H9 (cell line): ENCODE measurements around the gene MYEF2. TPM values are rescaled to one million over a fixed set of nuclear protein-coding genes. Genes with fewer than 3 reads are reported as not detected.

Experiments used
- DNase-seq: peaks from one replicate; pipeline ENCODE4 v3.0.0-alpha.2; 2017
- H2AFZ ChIP-seq: one replicate; pipeline ENCODE4 v1.6.1; 2013; ENCODE audit warnings: mild to moderate bottlenecking, low read length, control low read depth, moderate library complexity
- H2AK5ac ChIP-seq: 2 replicates; pipeline ENCODE4 v1.6.1; 2013; ENCODE audit warnings: low read length, control low read depth, mixed read lengths; ENCODE audit not compliant: insufficient read length
- H2BK120ac ChIP-seq: one replicate; pipeline ENCODE4 v1.6.1; 2013; ENCODE audit warnings: low read depth, mild to moderate bottlenecking, low read length, control low read depth, inconsistent platforms; ENCODE audit not compliant: poor library complexity, severe bottlenecking
- H2BK12ac ChIP-seq: 2 replicates; pipeline ENCODE4 v1.6.1; 2013; ENCODE audit warnings: low read length, control low read depth, mixed read lengths, low read depth; ENCODE audit not compliant: insufficient read length
- H2BK15ac ChIP-seq: 2 replicates; pipeline ENCODE4 v1.6.1; 2013; ENCODE audit warnings: low read depth, low read length, control low read depth
- H2BK20ac ChIP-seq: one replicate; pipeline ENCODE4 v1.6.1; 2013; ENCODE audit warnings: low read depth, mild to moderate bottlenecking, low read length, control low read depth, inconsistent platforms; ENCODE audit not compliant: poor library complexity, severe bottlenecking
- H2BK5ac ChIP-seq: 2 replicates; pipeline ENCODE4 v1.6.1; 2013; ENCODE audit warnings: low read length, control low read depth, mixed read lengths; ENCODE audit not compliant: insufficient read length
- H3K14ac ChIP-seq: 2 replicates; pipeline ENCODE4 v1.6.1; 2013; ENCODE audit warnings: low read length, control low read depth; ENCODE audit not compliant: insufficient read depth
- H3K18ac ChIP-seq: 2 replicates; pipeline ENCODE4 v1.6.1; 2013; ENCODE audit warnings: low read depth, mild to moderate bottlenecking, mixed read lengths, low read length, control low read depth; ENCODE audit not compliant: insufficient read length
- H3K23ac ChIP-seq: 2 replicates; pipeline ENCODE4 v1.6.1; 2013; ENCODE audit warnings: low read length, control low read depth, mixed read lengths, low read depth; ENCODE audit not compliant: insufficient read length
- H3K23me2 ChIP-seq: 2 replicates; pipeline ENCODE4 v1.6.1; 2013; ENCODE audit warnings: low read depth, mild to moderate bottlenecking, mixed read lengths, low read length, control low read depth; ENCODE audit not compliant: insufficient read length, poor library complexity, severe bottlenecking
- H3K27ac ChIP-seq: 2 replicates; pipeline ENCODE4 v1.5.1; 2013; ENCODE audit warnings: low read length, control low read depth, mixed read lengths, low read depth; ENCODE audit not compliant: insufficient read length
- H3K27me3 ChIP-seq: 2 replicates; pipeline ENCODE4 v1.6.1; 2013; ENCODE audit warnings: low read length, control low read depth, inconsistent platforms; ENCODE audit not compliant: insufficient read depth
- H3K4ac ChIP-seq: 2 replicates; pipeline ENCODE4 v1.6.1; 2013; ENCODE audit warnings: low read depth, mild to moderate bottlenecking, control low read depth, inconsistent platforms, low read length, moderate library complexity
- H3K4me1 ChIP-seq: 2 replicates; pipeline ENCODE4 v1.6.1; 2013; ENCODE audit warnings: low read length, control low read depth, inconsistent platforms; ENCODE audit not compliant: insufficient read depth
- H3K4me2 ChIP-seq: 2 replicates; pipeline ENCODE4 v1.6.1; 2013; ENCODE audit warnings: low read length, control low read depth, mixed read lengths; ENCODE audit not compliant: insufficient read length, insufficient read depth
- H3K56ac ChIP-seq: 2 replicates; pipeline ENCODE4 v1.6.1; 2013; ENCODE audit warnings: low read depth, mild to moderate bottlenecking, mixed read lengths, low read length, control low read depth; ENCODE audit not compliant: insufficient read length
- H3K79me1 ChIP-seq: 2 replicates; pipeline ENCODE4 v1.6.1; 2013; ENCODE audit warnings: low read depth, mild to moderate bottlenecking, moderate library complexity, low read length, control low read depth, inconsistent platforms; ENCODE audit not compliant: insufficient read depth, poor library complexity, severe bottlenecking
- H3K79me2 ChIP-seq: 2 replicates; pipeline ENCODE4 v1.6.1; 2013; ENCODE audit warnings: low read length, control low read depth, inconsistent platforms; ENCODE audit not compliant: insufficient read depth
- H3K9ac ChIP-seq: 2 replicates; pipeline ENCODE4 v1.6.1; 2013; ENCODE audit warnings: low read length, control low read depth, mixed read lengths; ENCODE audit not compliant: insufficient read length; ENCODE audit errors: extremely low read depth
- H3K9me3 ChIP-seq: one replicate; pipeline ENCODE4 v1.6.1; 2013; ENCODE audit warnings: low read depth, low read length, inconsistent platforms; ENCODE audit not compliant: control insufficient read depth
- H3T11ph ChIP-seq: one replicate; pipeline ENCODE4 v1.6.1; 2013; ENCODE audit warnings: mild to moderate bottlenecking, low read length, control low read depth, inconsistent platforms
- H4K20me1 ChIP-seq: one replicate; pipeline ENCODE4 v1.6.1; 2013; ENCODE audit not compliant: control insufficient read depth, insufficient read length, insufficient read depth
- H4K5ac ChIP-seq: 2 replicates; pipeline ENCODE4 v1.6.1; 2013; ENCODE audit warnings: low read depth, mild to moderate bottlenecking, mixed read lengths, low read length, control low read depth; ENCODE audit not compliant: insufficient read length
- H4K8ac ChIP-seq: replicated peaks from 2 replicates; pipeline ENCODE4 v1.6.1; 2013; ENCODE audit warnings: low read length, control low read depth, mixed read lengths, low read depth; ENCODE audit not compliant: insufficient read length
- H4K91ac ChIP-seq: 2 replicates; pipeline ENCODE4 v1.6.1; 2013; ENCODE audit warnings: low read depth, mild to moderate bottlenecking, moderate library complexity, mixed read lengths, low read length, control low read depth; ENCODE audit not compliant: insufficient read length
- H3K27ac Mint-ChIP-seq, 3 experiments: 2 replicates in 2 of 3; 3 replicates in 1 of 3; pipeline ENCODE4 v1.8.0; 2020 to 2021; ENCODE audit warnings: mixed read lengths in 3 of 3, mild to moderate bottlenecking in 1 of 3, moderate library complexity in 1 of 3
- H3K27me3 Mint-ChIP-seq: 2 replicates; pipeline ENCODE4 v1.8.0; 2021; ENCODE audit warnings: low read depth, mild to moderate bottlenecking, moderate library complexity, mixed read lengths
- H3K36me3 Mint-ChIP-seq, 3 experiments: 2 replicates in 2 of 3; 3 replicates in 1 of 3; pipeline ENCODE4 v1.8.0; 2020 to 2021; ENCODE audit warnings: low read depth in 3 of 3, mixed read lengths in 3 of 3; ENCODE audit not compliant: insufficient read depth in 1 of 3
- H3K4me1 Mint-ChIP-seq, 2 experiments: 2 replicates each; pipeline ENCODE4 v1.8.0; 2020; ENCODE audit warnings: mixed read lengths in 2 of 2
- H3K4me3 Mint-ChIP-seq, 2 experiments: 2 replicates in 1 of 2; 3 replicates in 1 of 2; pipeline ENCODE4 v1.8.0; 2020 to 2021; ENCODE audit warnings: mild to moderate bottlenecking in 2 of 2, mixed read lengths in 2 of 2, moderate library complexity in 1 of 2
- H3K9me3 Mint-ChIP-seq, 2 experiments: 2 replicates in 1 of 2; 3 replicates in 1 of 2; pipeline ENCODE4 v1.8.0; 2020; ENCODE audit warnings: mild to moderate bottlenecking in 2 of 2, mixed read lengths in 2 of 2, moderate library complexity in 1 of 2
- WGBS: extraction: QIAGEN DNeasy Blood & Tissue Kit; methylation state at CpG from one replicate; pipeline ENCODE4 v1.1.7; 2013; ENCODE audit warnings: missing lambda C conversion rate, low lambda C conversion rate, mixed read lengths; ENCODE audit not compliant: insufficient read length; ENCODE audit errors: extremely low coverage; 5-methylcytosine and 5-hydroxymethylcytosine counted together
- total RNA-seq: library from RNA; stranded (reverse); gene quantifications from 2 replicates; pipeline ENCODE4 v1.2.1, GENCODE V29; 2021
- TF ChIP-seq, protein P1 (sequence below): fragments of 200-600 bp; sonication (generic); conservative IDR thresholded peaks from 3 replicates; pipeline ENCODE4 v1.8.0; 2021; ENCODE audit warnings: antibody characterized with exemption, mild to moderate bottlenecking

MYEF2 gene
- total RNA-seq, 1 experiment from 2014 or later: 85.2 TPM

DNA sequence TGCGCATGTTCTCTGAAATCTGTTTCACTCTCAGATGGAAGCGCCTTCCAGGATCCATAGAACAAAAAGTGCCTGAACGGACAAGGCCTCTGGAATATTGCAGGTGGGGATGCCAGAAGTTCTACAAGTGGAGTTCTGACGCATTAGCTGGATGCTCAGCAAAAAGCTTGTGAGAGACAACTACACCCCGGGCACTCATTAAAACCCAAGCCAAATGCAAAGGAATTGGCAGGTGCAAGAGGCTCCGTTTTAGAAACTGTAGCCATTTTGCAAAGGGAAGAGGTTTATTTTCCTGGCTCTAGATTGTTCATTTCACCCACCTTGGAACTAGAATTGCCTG is 92.5 kb downstream of the MYEF2 start:
- no peak overlapping the region for H3K27ac Mint-ChIP-seq
- TF ChIP-seq, protein P1, sequence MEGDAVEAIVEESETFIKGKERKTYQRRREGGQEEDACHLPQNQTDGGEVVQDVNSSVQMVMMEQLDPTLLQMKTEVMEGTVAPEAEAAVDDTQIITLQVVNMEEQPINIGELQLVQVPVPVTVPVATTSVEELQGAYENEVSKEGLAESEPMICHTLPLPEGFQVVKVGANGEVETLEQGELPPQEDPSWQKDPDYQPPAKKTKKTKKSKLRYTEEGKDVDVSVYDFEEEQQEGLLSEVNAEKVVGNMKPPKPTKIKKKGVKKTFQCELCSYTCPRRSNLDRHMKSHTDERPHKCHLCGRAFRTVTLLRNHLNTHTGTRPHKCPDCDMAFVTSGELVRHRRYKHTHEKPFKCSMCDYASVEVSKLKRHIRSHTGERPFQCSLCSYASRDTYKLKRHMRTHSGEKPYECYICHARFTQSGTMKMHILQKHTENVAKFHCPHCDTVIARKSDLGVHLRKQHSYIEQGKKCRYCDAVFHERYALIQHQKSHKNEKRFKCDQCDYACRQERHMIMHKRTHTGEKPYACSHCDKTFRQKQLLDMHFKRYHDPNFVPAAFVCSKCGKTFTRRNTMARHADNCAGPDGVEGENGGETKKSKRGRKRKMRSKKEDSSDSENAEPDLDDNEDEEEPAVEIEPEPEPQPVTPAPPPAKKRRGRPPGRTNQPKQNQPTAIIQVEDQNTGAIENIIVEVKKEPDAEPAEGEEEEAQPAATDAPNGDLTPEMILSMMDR: no peak
- Histone ChIP-seq H3K23ac (no peak overlapping the region), H2BK12ac (no peak overlapping the region), H3K79me2 (no peaks in the 10 kb centered on the region), H2BK20ac (no peak overlapping the region), H3K4me1 (no peaks in the 10 kb centered on the region), H4K5ac (no peak overlapping the region), H3K27ac (no peak overlapping the region), H2BK15ac (no peak overlapping the region), H3K27me3 (no peaks in the 10 kb centered on the region), H3K14ac (no peak overlapping the region), H3K4ac (no peak overlapping the region), H3K9me3 (peaks cover 21% of the 10 kb centered on the region), H2AK5ac (no peak overlapping the region), H3K18ac (no peak overlapping the region), H3K4me2 (no peak overlapping the region), H4K20me1 (no peaks in the 10 kb centered on the region), H2BK5ac (no peak overlapping the region), H4K91ac (no peak overlapping the region), H3K56ac (no peak overlapping the region), H3K9ac (no peak overlapping the region), H3K79me1 (no peaks in the 10 kb centered on the region), H3K23me2 (no peaks in the 10 kb centered on the region), H2BK120ac (no peak overlapping the region), H3T11ph (no peak overlapping the region), H2AFZ (no peak overlapping the region), H4K8ac (no peak overlapping the region)
- H3K4me1 Mint-ChIP-seq: peaks cover 4 to 6% of the 10 kb centered on the region in 2 experiments; a peak in 1 of 4 replicates
- H3K27me3 Mint-ChIP-seq: no peaks in the 10 kb centered on the region
- peaks cover 12 to 16% (median 15%) of the 10 kb centered on the region in 3 experiments for H3K36me3 Mint-ChIP-seq
- peaks cover 15 to 25% of the 10 kb centered on the region in 2 experiments for H3K9me3 Mint-ChIP-seq
- H3K4me3 Mint-ChIP-seq: no peak overlapping the region
- no CpG with 5 or more reads among the region's 6 CpGs for WGBS
- DNase-seq: no peak
